GM23338 (cell line): ENCODE results near the gene S100A7A. TPM values are rescaled to one million over a fixed set of nuclear protein-coding genes. Genes with fewer than 3 reads are reported as not detected.

Experiments
- ATAC-seq: fragments of 200-7000 bp; cut with Tn5 transposase; 3 replicates; pipeline ENCODE4 v1.9.1; 2020
- DNase-seq: peaks from one replicate; pipeline ENCODE4 v3.0.0-alpha.2; 2015; ENCODE audit warnings: low spot score
- H2AFZ ChIP-seq: fragments of 200-600 bp; sonication (generic); 2 replicates; pipeline ENCODE4 v1.8.0; 2016; ENCODE audit warnings: antibody characterized with exemption, mild to moderate bottlenecking, moderate library complexity
- H3F3A ChIP-seq: fragments of 200-600 bp; sonication (generic); replicated peaks from 2 replicates; pipeline ENCODE4 v1.8.0; 2017; ENCODE audit warnings: antibody characterized with exemption, mixed run types, low read depth
- H3K27ac ChIP-seq: fragments of 200-600 bp; sonication (generic); 2 replicates; pipeline ENCODE4 v1.6.1; 2016; ENCODE audit warnings: low read depth
- H3K27me3 ChIP-seq: fragments of 200-600 bp; sonication (generic); 2 replicates; pipeline ENCODE4 v1.8.0; 2016; ENCODE audit warnings: mild to moderate bottlenecking, mixed run types, moderate library complexity; ENCODE audit not compliant: insufficient read depth
- H3K36me3 ChIP-seq: fragments of 200-600 bp; sonication (generic); 2 replicates; pipeline ENCODE4 v1.8.0; 2016; ENCODE audit warnings: mild to moderate bottlenecking; ENCODE audit not compliant: insufficient read depth
- H3K4me1 ChIP-seq: fragments of 200-600 bp; sonication (generic); 2 replicates; pipeline ENCODE4 v1.8.0; 2016; ENCODE audit warnings: mild to moderate bottlenecking, moderate library complexity; ENCODE audit not compliant: insufficient read depth
- H3K4me2 ChIP-seq: fragments of 200-600 bp; sonication (generic); 2 replicates; pipeline ENCODE4 v1.7.1; 2017; ENCODE audit warnings: mixed run types
- H3K4me3 ChIP-seq: fragments of 200-600 bp; sonication (generic); 2 replicates; pipeline ENCODE4 v1.6.1; 2016; ENCODE audit warnings: mixed run types
- H3K79me2 ChIP-seq: fragments of 200-600 bp; sonication (generic); replicated peaks from 2 replicates; pipeline ENCODE4 v1.8.0; 2017; ENCODE audit warnings: mild to moderate bottlenecking; ENCODE audit not compliant: insufficient read depth
- H3K9me2 ChIP-seq: fragments of 200-600 bp; sonication (generic); 2 replicates; pipeline ENCODE4 v1.8.0; 2017; ENCODE audit not compliant: insufficient read depth
- H4K20me1 ChIP-seq: fragments of 200-600 bp; sonication (generic); replicated peaks from 2 replicates; pipeline ENCODE4 v1.8.0; 2017; ENCODE audit warnings: mild to moderate bottlenecking; ENCODE audit not compliant: insufficient read depth
- H3K27ac Mint-ChIP-seq: 2 replicates; pipeline ENCODE4 v1.8.0; 2020; ENCODE audit warnings: inconsistent platforms, mild to moderate bottlenecking, moderate library complexity, mixed read lengths
- H3K27me3 Mint-ChIP-seq: 3 replicates; pipeline ENCODE4 v1.8.0; 2022; ENCODE audit warnings: low read depth, mild to moderate bottlenecking, moderate library complexity, mixed read lengths, inconsistent platforms; ENCODE audit not compliant: insufficient read depth, poor library complexity
- H3K36me3 Mint-ChIP-seq: 3 replicates; pipeline ENCODE4 v1.8.0; 2021; ENCODE audit warnings: low read depth, mild to moderate bottlenecking, inconsistent platforms, moderate library complexity, mixed read lengths
- H3K4me1 Mint-ChIP-seq: 3 replicates; pipeline ENCODE4 v1.8.0; 2020; ENCODE audit warnings: mild to moderate bottlenecking, inconsistent platforms, mixed read lengths
- H3K4me3 Mint-ChIP-seq: 3 replicates; pipeline ENCODE4 v1.8.0; 2021; ENCODE audit warnings: moderate library complexity, mild to moderate bottlenecking, inconsistent platforms, mixed read lengths
- H3K9me3 Mint-ChIP-seq: 3 replicates; pipeline ENCODE4 v1.8.0; 2020; ENCODE audit warnings: moderate library complexity, mild to moderate bottlenecking, inconsistent platforms, mixed read lengths
- CREB1 ChIP-seq: fragments of 250-450 bp; sonication (Bioruptor Pico); IDR thresholded peaks from 2 replicates; pipeline ENCODE4 v1.5.0; 2020; ENCODE audit warnings: low read depth, mild to moderate bottlenecking, moderate library complexity
- ETS1 ChIP-seq: IDR thresholded peaks from 2 replicates; pipeline ENCODE4 v1.6.1; 2016; ENCODE audit warnings: antibody characterized with exemption
- EZH2 ChIP-seq: fragments of 200-600 bp; sonication (generic); IDR thresholded peaks from one replicate; pipeline ENCODE4 v1.8.0; 2017; ENCODE audit warnings: antibody characterized with exemption, mild to moderate bottlenecking, low read depth; ENCODE audit not compliant: unreplicated experiment
- EZH2phosphoT487 ChIP-seq: fragments of 200-600 bp; sonication (generic); IDR thresholded peaks from one replicate; pipeline ENCODE4 v1.8.1; 2018; ENCODE audit warnings: antibody characterized with exemption; ENCODE audit not compliant: unreplicated experiment
- JUNB ChIP-seq: IDR thresholded peaks from one replicate; pipeline ENCODE4 v1.6.1; 2016; ENCODE audit warnings: antibody characterized with exemption; ENCODE audit not compliant: unreplicated experiment
- NANOG ChIP-seq: IDR thresholded peaks from 2 replicates; pipeline ENCODE4 v1.6.1; 2016; ENCODE audit warnings: antibody characterized with exemption, borderline replicate concordance
- POLR2AphosphoS5 ChIP-seq: IDR thresholded peaks from 2 replicates; pipeline ENCODE4 v1.6.1; 2016; ENCODE audit warnings: antibody characterized with exemption, low read depth
- REST ChIP-seq: IDR thresholded peaks from one replicate; pipeline ENCODE4 v1.6.1; 2018; ENCODE audit warnings: antibody characterized with exemption; ENCODE audit not compliant: unreplicated experiment
- STAT1 ChIP-seq: IDR thresholded peaks from one replicate; pipeline ENCODE4 v1.6.1; 2016; ENCODE audit warnings: antibody characterized with exemption; ENCODE audit not compliant: unreplicated experiment
- ZNF114 ChIP-seq: fragments of 250-450 bp; sonication (Bioruptor Pico); IDR thresholded peaks from 2 replicates; pipeline ENCODE4 v1.5.0; 2020; ENCODE audit warnings: mild to moderate bottlenecking, moderate library complexity
- ZNF331 ChIP-seq: fragments of 250-450 bp; sonication (Bioruptor Pico); IDR thresholded peaks from 2 replicates; pipeline ENCODE4 v1.5.0; 2020; ENCODE audit warnings: low read depth, mild to moderate bottlenecking, moderate library complexity
- ZNF462 ChIP-seq: fragments of 250-450 bp; sonication (Bioruptor Pico); IDR thresholded peaks from 2 replicates; pipeline ENCODE4 v1.5.0; 2020; ENCODE audit warnings: mild to moderate bottlenecking, moderate library complexity
- polyA plus RNA-seq: library from polyadenylated mRNA; unstranded; fragments of >200 nt; fragmentation: Nextera tagmentation; extraction: Ambion mirVana; gene quantifications from 2 replicates; pipeline ENCODE4 v1.2.1, GENCODE V29; 2016
- total RNA-seq: library from RNA; depleted of rRNA; stranded (reverse); fragments of >200 nt; shearing (Covaris generic); gene quantifications from 2 replicates; pipeline ENCODE4 v1.2.3, GENCODE V29; 2014
- TF ChIP-seq, protein P1 (sequence below), 2 experiments: fragments of 200-600 bp in 1 of 2; sonication (generic) in 1 of 2; conservative IDR thresholded peaks; 2 replicates each; pipeline versions ENCODE4 v1.5.1 to v1.6.1; 2016 to 2017; ENCODE audit warnings: antibody characterized with exemption in 2 of 2, low read depth in 2 of 2, mild to moderate bottlenecking in 2 of 2, moderate library complexity in 1 of 2

The S100A7A gene
- total and polyA plus RNA-seq, 2 experiments from 2014 or later: not detected

DNA sequence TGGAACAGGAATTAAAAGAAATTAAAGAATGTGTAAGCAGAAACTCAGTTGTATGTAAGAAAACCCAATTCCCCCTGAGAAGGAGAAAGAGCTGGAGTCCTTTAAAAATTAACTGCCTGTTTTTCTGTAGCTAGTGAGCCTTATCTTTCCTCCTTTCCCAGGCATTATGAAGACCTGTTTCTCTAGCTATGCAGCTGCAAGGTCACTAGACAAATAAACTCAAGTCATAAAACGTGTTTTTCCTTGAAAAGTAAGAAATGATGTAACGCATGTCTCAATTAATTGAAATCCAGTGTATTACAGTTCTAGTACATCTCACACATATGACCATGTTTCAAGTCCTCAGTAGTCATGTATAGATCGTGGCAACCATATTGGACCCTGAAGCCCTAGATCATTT lies 46.2 kb upstream of the S100A7A start:
- H3F3A ChIP-seq: no peaks in the 10 kb centered on the region
- Mint-ChIP-seq H3K4me3 (no peak overlapping the region), H3K9me3 (no peaks in the 10 kb centered on the region), H3K4me1 (no peaks in the 10 kb centered on the region), H3K36me3 (no peaks in the 10 kb centered on the region), H3K27ac (no peak overlapping the region), H3K27me3 (peaks cover 5% of the 10 kb centered on the region)
- no peak for DNase-seq
- no peak overlapping the region for H2AFZ ChIP-seq
- peaks cover 10% of the 10 kb centered on the region; the same call in 1 of the 2 replicates for H3K9me2 ChIP-seq
- H3K4me2 ChIP-seq: no peak overlapping the region
- no peaks in the 10 kb centered on the region for H4K20me1 ChIP-seq
- no peak overlapping the region for H3K4me3 ChIP-seq
- H3K4me1 ChIP-seq: no peaks in the 10 kb centered on the region
- no peaks in the 10 kb centered on the region for H3K79me2 ChIP-seq
- TF ChIP-seq ZNF462: no peak
- no peak for TF ChIP-seq ZNF331
- TF ChIP-seq, protein P1, sequence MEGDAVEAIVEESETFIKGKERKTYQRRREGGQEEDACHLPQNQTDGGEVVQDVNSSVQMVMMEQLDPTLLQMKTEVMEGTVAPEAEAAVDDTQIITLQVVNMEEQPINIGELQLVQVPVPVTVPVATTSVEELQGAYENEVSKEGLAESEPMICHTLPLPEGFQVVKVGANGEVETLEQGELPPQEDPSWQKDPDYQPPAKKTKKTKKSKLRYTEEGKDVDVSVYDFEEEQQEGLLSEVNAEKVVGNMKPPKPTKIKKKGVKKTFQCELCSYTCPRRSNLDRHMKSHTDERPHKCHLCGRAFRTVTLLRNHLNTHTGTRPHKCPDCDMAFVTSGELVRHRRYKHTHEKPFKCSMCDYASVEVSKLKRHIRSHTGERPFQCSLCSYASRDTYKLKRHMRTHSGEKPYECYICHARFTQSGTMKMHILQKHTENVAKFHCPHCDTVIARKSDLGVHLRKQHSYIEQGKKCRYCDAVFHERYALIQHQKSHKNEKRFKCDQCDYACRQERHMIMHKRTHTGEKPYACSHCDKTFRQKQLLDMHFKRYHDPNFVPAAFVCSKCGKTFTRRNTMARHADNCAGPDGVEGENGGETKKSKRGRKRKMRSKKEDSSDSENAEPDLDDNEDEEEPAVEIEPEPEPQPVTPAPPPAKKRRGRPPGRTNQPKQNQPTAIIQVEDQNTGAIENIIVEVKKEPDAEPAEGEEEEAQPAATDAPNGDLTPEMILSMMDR (conservative IDR thresholded peaks at IDR 0.05; ENCODE audit: low read depth in 2 of 2): no peak
- no peak for TF ChIP-seq ZNF114 (CRISPR knock-in tag)
- TF ChIP-seq REST: no peak
- TF ChIP-seq STAT1: no peak
- TF ChIP-seq JUNB: no peak
- TF ChIP-seq EZH2: no peak
- TF ChIP-seq CREB1 (CRISPR knock-in tag): no peak
- no peak for TF ChIP-seq ETS1
- no peak for TF ChIP-seq EZH2phosphoT487
- no peak for TF ChIP-seq POLR2AphosphoS5
- TF ChIP-seq NANOG: no peak
- no peak overlapping the region for H3K27ac ChIP-seq
- H3K36me3 ChIP-seq: no peaks in the 10 kb centered on the region
- no peaks in the 10 kb centered on the region for H3K27me3 ChIP-seq
- ATAC-seq: no peak
